ENCODE results near the gene FETUB. TPM values are rescaled to one million over a fixed set of nuclear protein-coding genes. Genes with fewer than 3 reads are reported as not detected.

FETUB gene
- total RNA-seq, 1 donor from 2014 or later: not detected

DNA sequence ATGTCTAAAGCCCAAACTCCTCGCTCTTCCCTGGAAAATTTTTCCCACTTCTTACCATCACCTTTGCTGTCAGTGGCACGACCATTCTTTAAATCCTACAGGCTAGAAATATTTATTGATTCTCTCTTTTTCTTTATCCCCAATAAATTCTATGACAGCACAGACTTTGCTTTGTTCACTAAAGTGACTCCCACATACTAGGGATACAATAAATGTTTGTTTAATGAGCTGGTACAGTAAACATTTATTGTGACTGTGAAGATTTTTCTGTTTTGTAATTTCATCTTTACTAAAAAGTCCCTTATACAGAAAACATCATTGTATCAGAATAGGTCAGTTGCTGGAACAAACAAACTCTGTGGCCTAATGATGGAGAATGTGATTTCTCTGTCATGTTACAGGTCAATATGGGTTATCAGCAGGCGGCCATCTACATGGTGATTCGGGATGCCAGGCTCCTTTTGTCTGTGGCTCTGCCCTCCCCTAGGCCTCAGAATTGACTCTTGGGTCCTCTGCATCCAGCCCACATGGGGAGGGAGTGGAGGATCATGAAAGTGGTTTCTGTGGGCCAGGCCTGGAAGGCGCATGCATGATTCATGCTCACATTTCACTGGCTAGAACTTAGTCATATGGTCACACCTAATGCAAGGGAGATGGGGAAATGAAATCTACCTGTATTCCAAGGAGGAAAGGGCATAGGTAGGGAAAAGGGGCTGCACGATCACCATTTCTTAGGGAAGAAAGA lies 54.3 kb downstream of the FETUB start:
- H3K4me2 ChIP-seq: no peak overlapping the region
- H3K27me3 Mint-ChIP-seq (ENCODE audit: insufficient read depth, low read depth): no peaks in the 10 kb centered on the region
- no peaks in the 10 kb centered on the region for H3K9me3 ChIP-seq (ENCODE audit: low read depth)
- H3K4me3 ChIP-seq: no peak overlapping the region
- no peak overlapping the region for H3K27ac ChIP-seq
- TF ChIP-seq, protein P1, sequence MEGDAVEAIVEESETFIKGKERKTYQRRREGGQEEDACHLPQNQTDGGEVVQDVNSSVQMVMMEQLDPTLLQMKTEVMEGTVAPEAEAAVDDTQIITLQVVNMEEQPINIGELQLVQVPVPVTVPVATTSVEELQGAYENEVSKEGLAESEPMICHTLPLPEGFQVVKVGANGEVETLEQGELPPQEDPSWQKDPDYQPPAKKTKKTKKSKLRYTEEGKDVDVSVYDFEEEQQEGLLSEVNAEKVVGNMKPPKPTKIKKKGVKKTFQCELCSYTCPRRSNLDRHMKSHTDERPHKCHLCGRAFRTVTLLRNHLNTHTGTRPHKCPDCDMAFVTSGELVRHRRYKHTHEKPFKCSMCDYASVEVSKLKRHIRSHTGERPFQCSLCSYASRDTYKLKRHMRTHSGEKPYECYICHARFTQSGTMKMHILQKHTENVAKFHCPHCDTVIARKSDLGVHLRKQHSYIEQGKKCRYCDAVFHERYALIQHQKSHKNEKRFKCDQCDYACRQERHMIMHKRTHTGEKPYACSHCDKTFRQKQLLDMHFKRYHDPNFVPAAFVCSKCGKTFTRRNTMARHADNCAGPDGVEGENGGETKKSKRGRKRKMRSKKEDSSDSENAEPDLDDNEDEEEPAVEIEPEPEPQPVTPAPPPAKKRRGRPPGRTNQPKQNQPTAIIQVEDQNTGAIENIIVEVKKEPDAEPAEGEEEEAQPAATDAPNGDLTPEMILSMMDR (IDR thresholded peaks at IDR 0.05): no peak
- no peak for TF ChIP-seq EZH2 (IDR thresholded peaks at IDR 0.05)
- TF ChIP-seq EZH2phosphoT487 (IDR thresholded peaks at IDR 0.05): no peak
- no peaks in the 10 kb centered on the region for H3K36me3 Mint-ChIP-seq
- no peaks in the 10 kb centered on the region for H3K4me1 ChIP-seq
- H3K27me3 ChIP-seq: no peaks in the 10 kb centered on the region
- H3K79me2 ChIP-seq (ENCODE audit: low read depth): no peaks in the 10 kb centered on the region
- no peaks in the 10 kb centered on the region for H3F3A ChIP-seq (ENCODE audit: low read depth)
- no peaks in the 10 kb centered on the region for H3K9me3 Mint-ChIP-seq
- H3K27ac Mint-ChIP-seq: no peak overlapping the region
- no peaks in the 10 kb centered on the region for H3K4me1 Mint-ChIP-seq
- no peaks in the 10 kb centered on the region for H4K20me1 ChIP-seq (ENCODE audit: low read depth)
- DNase-seq (ENCODE audit: low spot score): no peak
- H3K36me3 ChIP-seq: no peaks in the 10 kb centered on the region
- no peak overlapping the region for H2AFZ ChIP-seq (replicated peaks)
- no peak overlapping the region for H3K4me3 Mint-ChIP-seq
- H3K9ac ChIP-seq: no peak overlapping the region

DNA sequence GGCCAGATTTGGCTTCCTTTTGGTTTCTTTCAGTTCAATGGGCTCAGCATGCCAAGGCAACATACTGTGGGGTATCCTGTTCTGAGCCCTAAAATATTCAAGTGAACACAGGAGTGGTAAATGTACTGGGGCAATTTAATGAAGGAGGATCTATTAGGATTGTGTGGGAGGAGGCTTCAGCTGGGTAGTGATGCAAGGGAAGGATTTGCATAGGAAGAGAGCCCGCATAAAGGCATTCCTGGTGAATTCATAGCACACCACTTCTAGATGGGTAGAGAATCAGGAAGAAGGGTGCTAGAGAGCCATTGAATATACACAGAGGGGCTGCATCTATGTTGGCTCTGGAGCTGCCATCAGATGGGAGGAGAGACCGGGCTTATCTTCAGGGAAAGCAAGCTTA lies 56.3 kb downstream of the FETUB start:
- no peaks in the 10 kb centered on the region for H3K27me3 Mint-ChIP-seq (ENCODE audit: insufficient read depth, low read depth)
- Histone ChIP-seq H3K4me3 (no peak overlapping the region), H4K20me1 (ENCODE audit: low read depth) (no peaks in the 10 kb centered on the region), H3K27me3 (no peaks in the 10 kb centered on the region), H3K9ac (no peak overlapping the region), H3F3A (ENCODE audit: low read depth) (no peaks in the 10 kb centered on the region), H3K9me3 (ENCODE audit: low read depth) (no peaks in the 10 kb centered on the region), H3K4me2 (no peak overlapping the region), H2AFZ (replicated peaks) (no peak overlapping the region), H3K36me3 (no peaks in the 10 kb centered on the region), H3K27ac (no peak overlapping the region), H3K4me1 (no peaks in the 10 kb centered on the region), H3K79me2 (ENCODE audit: low read depth) (no peaks in the 10 kb centered on the region)
- no peaks in the 10 kb centered on the region for H3K36me3 Mint-ChIP-seq
- no peak for TF ChIP-seq EZH2 (IDR thresholded peaks at IDR 0.05)
- TF ChIP-seq, protein P1 (IDR thresholded peaks at IDR 0.05): no peak
- no peak for TF ChIP-seq EZH2phosphoT487 (IDR thresholded peaks at IDR 0.05)
- DNase-seq (ENCODE audit: low spot score): no peak
- H3K4me3 Mint-ChIP-seq: no peak overlapping the region
- no peaks in the 10 kb centered on the region for H3K9me3 Mint-ChIP-seq
- no peaks in the 10 kb centered on the region for H3K4me1 Mint-ChIP-seq
- H3K27ac Mint-ChIP-seq: no peak overlapping the region

DNA sequence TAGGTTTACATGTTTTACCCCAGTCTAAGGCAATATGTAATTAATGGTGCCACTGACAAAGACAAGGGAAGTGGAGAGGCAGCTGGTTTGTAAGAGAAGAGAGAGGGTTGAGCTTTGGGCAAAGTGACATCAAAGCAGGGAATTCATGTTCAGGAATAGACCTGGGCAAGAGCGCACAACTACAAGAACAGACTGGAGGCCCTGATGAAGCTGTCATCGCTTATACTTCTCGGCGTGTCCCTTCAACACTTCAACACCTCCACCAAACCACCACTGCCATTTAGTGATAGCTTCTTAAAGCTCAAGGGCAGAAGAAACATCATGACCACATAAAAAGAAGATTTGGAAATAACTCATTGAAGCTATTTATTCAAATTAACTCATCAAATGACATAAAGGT lies 57.3 kb downstream of the FETUB start:
- no peak overlapping the region for H3K4me3 ChIP-seq
- DNase-seq (ENCODE audit: low spot score): no peak
- H3F3A ChIP-seq (ENCODE audit: low read depth): no peaks in the 10 kb centered on the region
- TF ChIP-seq EZH2phosphoT487 (IDR thresholded peaks at IDR 0.05): no peak
- TF ChIP-seq, protein P1 (IDR thresholded peaks at IDR 0.05): no peak
- no peak for TF ChIP-seq EZH2 (IDR thresholded peaks at IDR 0.05)
- H3K27me3 ChIP-seq: no peaks in the 10 kb centered on the region
- no peaks in the 10 kb centered on the region for H3K36me3 ChIP-seq
- Mint-ChIP-seq H3K4me3 (no peak overlapping the region), H3K36me3 (no peaks in the 10 kb centered on the region), H3K4me1 (no peaks in the 10 kb centered on the region), H3K27ac (no peak overlapping the region), H3K27me3 (ENCODE audit: insufficient read depth, low read depth) (no peaks in the 10 kb centered on the region), H3K9me3 (no peaks in the 10 kb centered on the region)
- no peaks in the 10 kb centered on the region for H3K79me2 ChIP-seq (ENCODE audit: low read depth)
- H3K9ac ChIP-seq: no peak overlapping the region
- no peaks in the 10 kb centered on the region for H4K20me1 ChIP-seq (ENCODE audit: low read depth)
- no peak overlapping the region for H3K4me2 ChIP-seq
- H3K4me1 ChIP-seq: no peaks in the 10 kb centered on the region
- no peak overlapping the region for H2AFZ ChIP-seq (replicated peaks)
- H3K27ac ChIP-seq: no peak overlapping the region
- no peaks in the 10 kb centered on the region for H3K9me3 ChIP-seq (ENCODE audit: low read depth)

Data from neural progenitor cell (in vitro differentiated cells).